Lower lobe of right lung (tissue), 2 donors: Measurements from ENCODE around the gene LIAS. TPM values are rescaled to one million over a fixed set of nuclear protein-coding genes. Genes with fewer than 3 reads are reported as not detected.
"Not testable (repeated sequence)": the region's sequence is repeated elsewhere in the genome, so short reads cannot be mapped to it uniquely, and the experiment has no call there.

Source experiments
- ATAC-seq, 2 donors: fragments of 200-7000 bp; cut with Tn5 transposase; one replicate each; pipeline ENCODE4 v1.9.1; 2020 to 2022; ENCODE audit warnings: mild to moderate bottlenecking in 2 of 2, moderate library complexity in 2 of 2
- DNase-seq: peaks from one replicate; pipeline ENCODE4 v3.0.0-alpha.2; 2020
- H3K27ac ChIP-seq: fragments of 200-600 bp; one replicate; pipeline ENCODE4 v1.8.0; 2022
- H3K27me3 ChIP-seq: fragments of 200-600 bp; one replicate; pipeline ENCODE4 v1.8.0; 2022; ENCODE audit warnings: low read depth
- H3K36me3 ChIP-seq: fragments of 200-600 bp; one replicate; pipeline ENCODE4 v1.8.0; 2022; ENCODE audit warnings: mild to moderate bottlenecking
- H3K4me1 ChIP-seq: fragments of 200-600 bp; one replicate; pipeline ENCODE4 v1.8.0; 2022
- H3K4me3 ChIP-seq: fragments of 200-600 bp; one replicate; pipeline ENCODE4 v1.8.0; 2022; ENCODE audit warnings: mild to moderate bottlenecking
- H3K9me3 ChIP-seq: fragments of 200-600 bp; one replicate; pipeline ENCODE4 v1.8.0; 2022
- CTCF ChIP-seq: fragments of 200-600 bp; IDR thresholded peaks from one replicate; pipeline ENCODE4 v1.8.0; 2022; ENCODE audit warnings: antibody characterized with exemption, mild to moderate bottlenecking
- intact Hi-C: fragments of 100-400 bp; cut with DNase I; formaldehyde crosslinking; loops from one replicate; pipeline ENCODE4 v1.11.0; 2022
- long read RNA-seq: library from polyadenylated mRNA; unstranded; transcript quantifications from one replicate; pipeline ENCODE4 v2.0.0, GENCODE V29; 2021
- total RNA-seq: library from RNA; stranded (reverse); fragmentation: NEBNext Ultra II Directional; extraction: Animal tissue kit (Norgen Biotek cat#: 25700); gene quantifications from one replicate; pipeline ENCODE4 v1.2.1, GENCODE V29; 2021
- donor health status: DM: no; HTN: yes; CAD: no; lungs with severe emphysema.

Gene LIAS
- total RNA-seq = 13.7 TPM
- long read RNA-seq, full-length matches to known transcripts = 11 of 17 reads
- long read RNA-seq, partial matches to known transcripts = 2 of 17 reads
- long read RNA-seq, other reads (novel, unspliced or antisense) = 4 of 17 reads

- peak; percentile 95 for DNase-seq
- TF ChIP-seq CTCF = no peak
- H3K36me3 ChIP-seq = peaks cover 67% of the 10 kb centered on the region
- peaks cover 27% of the 10 kb centered on the region for H3K4me1 ChIP-seq
- intact Hi-C loops = no loop called here
- H3K9me3 ChIP-seq = no peaks in the 10 kb centered on the region
- H3K4me3 ChIP-seq = peak within 1 kb of the TSS; percentile 88
- peak; percentile 97 to 98 for ATAC-seq
- no peaks in the 10 kb centered on the region for H3K27me3 ChIP-seq
- peak within 1 kb of the TSS; percentile 98 for H3K27ac ChIP-seq
Measured at GRCh38 chr4:39458505-39459300, at the start of gene LIAS, which contains the start of gene RPL9. Gene LIAS, plus strand, starts transcription at chr4:39459056. Its CDS starts 62 bp downstream, at chr4:39459118. Gene RPL9, minus strand, starts transcription at chr4:39458922. Its CDS starts 483 bp downstream, at chr4:39458439.

- Histone ChIP-seq H3K4me1 (no peaks in the 10 kb centered on the region), H3K27me3 (no peaks in the 10 kb centered on the region), H3K36me3 (no peaks in the 10 kb centered on the region), H3K27ac (no peak overlapping the region), H3K4me3 (no peak overlapping the region), H3K9me3 (no peaks in the 10 kb centered on the region)
- no peak for TF ChIP-seq CTCF
- intact Hi-C loops = no loop called here
- no peak for ATAC-seq
- DNase-seq = no peak
Measured at GRCh38 chr4:39410415-39410814, 48.4 kb upstream of the LIAS start.

- H3K27ac ChIP-seq, H3K4me1 ChIP-seq, ATAC-seq: not testable (repeated sequence)
Measured at GRCh38 chr4:39411561-39411960, 47.3 kb upstream of the LIAS start.

GRCh38 chr4:39415678-39416283, 43.1 kb upstream of the LIAS start:
- peak in 1 of 2 donors; percentile 35 for ATAC-seq
- no peaks in the 10 kb centered on the region for H3K36me3 ChIP-seq
- intact Hi-C loops = no loop called here

More at GRCh38 chr4:39411561-39411960, 47.3 kb upstream of the LIAS start:
- H3K36me3 ChIP-seq, H3K27me3 ChIP-seq, H3K4me3 ChIP-seq, H3K9me3 ChIP-seq, intact Hi-C loops, DNase-seq: not testable (repeated sequence)

GRCh38 chr4:39422247-39422646, 36.6 kb upstream of the LIAS start:
- no peaks in the 10 kb centered on the region for H3K9me3 ChIP-seq
- ATAC-seq (no peak), DNase-seq (no peak)
- H3K27me3 ChIP-seq = no peaks in the 10 kb centered on the region
- H3K36me3 ChIP-seq = no peaks in the 10 kb centered on the region
- no peak overlapping the region for H3K27ac ChIP-seq
- no peak for TF ChIP-seq CTCF
- H3K4me3 ChIP-seq = no peak overlapping the region
- H3K4me1 ChIP-seq = no peaks in the 10 kb centered on the region
- intact Hi-C loops = no loop called here

More at GRCh38 chr4:39415678-39416283, 43.1 kb upstream of the LIAS start:
- no peaks in the 10 kb centered on the region for H3K4me1 ChIP-seq
- no peaks in the 10 kb centered on the region for H3K27me3 ChIP-seq
- H3K4me3 ChIP-seq = no peak overlapping the region
- no peak for DNase-seq
- no peaks in the 10 kb centered on the region for H3K9me3 ChIP-seq
- H3K27ac ChIP-seq = no peak overlapping the region
- no peak for TF ChIP-seq CTCF

- ATAC-seq, DNase-seq, intact Hi-C loops: not testable (repeated sequence)
Measured at GRCh38 chr4:39425297-39425696, 33.6 kb upstream of the LIAS start.

More at GRCh38 chr4:39425297-39425696, 33.6 kb upstream of the LIAS start:
- not testable (repeated sequence) for H3K36me3 ChIP-seq, H3K4me3 ChIP-seq, H3K27ac ChIP-seq, H3K9me3 ChIP-seq, H3K4me1 ChIP-seq, H3K27me3 ChIP-seq
